ENCODE data around the gene ARF1. TPM values are rescaled to one million over a fixed set of nuclear protein-coding genes. Genes with fewer than 3 reads are reported as not detected.

The ARF1 gene
- total and polyA plus RNA-seq, 2 of the 8 experiments (the other 6 are each of a cell fraction or from before 2014, with no cell fraction given) = 265 to 471 TPM

DNA sequence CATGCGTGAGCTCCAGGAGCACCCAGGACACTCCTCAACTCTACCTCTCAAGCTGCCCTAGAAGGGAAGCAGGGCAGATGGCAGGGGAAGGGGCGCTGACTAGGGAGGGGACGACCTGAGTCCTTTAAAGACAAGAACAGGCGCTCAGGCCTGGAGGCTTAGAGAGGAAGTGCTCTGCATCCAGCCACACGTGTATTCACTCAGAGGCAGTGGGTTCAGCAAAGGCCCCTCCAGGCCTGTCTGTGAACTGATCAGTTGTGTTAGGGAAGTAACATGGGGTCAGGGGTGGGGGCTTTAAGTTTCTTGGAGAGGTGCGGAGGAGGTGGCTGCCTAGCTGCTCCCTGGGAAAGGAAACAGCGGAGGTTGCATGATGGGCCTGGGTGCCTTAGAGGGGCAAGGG is 37.1 kb upstream of the ARF1 start:
- H2BK5ac ChIP-seq (ENCODE audit: low read depth, low read length) = no peak overlapping the region; the same call in 1 of the 2 replicates
- no peak overlapping the region for H3K4me3 ChIP-seq (ENCODE audit: extremely low read depth in 1 of 4, insufficient read depth in 2 of 4, low read depth in 3 of 4, low read length in 4 of 4)
- H4K91ac ChIP-seq (replicated peaks; ENCODE audit: insufficient read length, low read length) = peak overlapping the region; percentile 66
- H3K18ac ChIP-seq (ENCODE audit: extremely low read depth, low read length) = no peak overlapping the region
- no peak overlapping the region for H2AFZ ChIP-seq (ENCODE audit: low read length)
- peaks cover 2 to 29% (median 16%) of the 10 kb centered on the region in 4 experiments for H3K27me3 ChIP-seq (replicated peaks in 1 of 4; ENCODE audit: control insufficient read depth in 3 of 4, extremely low read depth in 1 of 4, insufficient read depth in 3 of 4, low read length in 3 of 4)
- H2BK20ac ChIP-seq (ENCODE audit: low read length) = no peak overlapping the region
- no peak overlapping the region for H3K56ac ChIP-seq (replicated peaks; ENCODE audit: insufficient read length, low read depth, low read length)
- H3K79me1 ChIP-seq (ENCODE audit: low read depth, low read length) = no peaks in the 10 kb centered on the region
- H3K4me2 ChIP-seq (ENCODE audit: insufficient read depth in 1 of 2, low read depth in 2 of 2, low read length in 2 of 2) = no peak overlapping the region
- 67% methylated on average over 7 of the region's 7 CpGs; no CpG with 5 or more reads in 1 of the 2 experiments for WGBS, 2 experiments (ENCODE audit: extremely low coverage in 1 of 2, insufficient coverage in 1 of 2, insufficient read length in 1 of 2, insufficient replicate concordance in 2 of 2, low coverage in 1 of 2, low lambda C conversion rate in 2 of 2, missing lambda C conversion rate in 1 of 2)
- H3K9ac ChIP-seq (replicated peaks in 1 of 4; ENCODE audit: extremely low read depth in 1 of 4, low read depth in 3 of 4, low read length in 3 of 4) = no peak overlapping the region
- no peak overlapping the region for H3K4ac ChIP-seq (replicated peaks; ENCODE audit: insufficient read length, low read depth, low read length)
- no peak overlapping the region for H2BK12ac ChIP-seq (ENCODE audit: low read depth, low read length)
- H4K8ac ChIP-seq (ENCODE audit: extremely low read depth, insufficient read depth, low read length) = no peak overlapping the region
- peaks cover 2 to 14% of the 10 kb centered on the region in 2 experiments for H4K20me1 ChIP-seq (replicated peaks in 1 of 2; ENCODE audit: control insufficient read depth in 1 of 2, insufficient read depth in 2 of 2, low read length in 2 of 2)
- H3K79me2 ChIP-seq (ENCODE audit: control insufficient read depth in 1 of 2, insufficient read depth in 2 of 2, low read length in 2 of 2) = no peaks in the 10 kb centered on the region
- POLR2A ChIA-PET (ENCODE audit: partially characterized antibody) = interaction anchor here (1.2 kb wide), 1 partner anchor 14 kb away, joined by 4 read pairs; no protein-coding TSS in a partner anchor
- H3K14ac ChIP-seq (ENCODE audit: insufficient read length) = no peak overlapping the region
- FAIRE-seq = no peak
- H3K23me2 ChIP-seq (ENCODE audit: low read depth, low read length) = peaks cover 22% of the 10 kb centered on the region
- H3K9me3 ChIP-seq (ENCODE audit: insufficient read depth in 2 of 2, low read depth in 1 of 2, low read length in 1 of 2) = no peaks in the 10 kb centered on the region
- no peak overlapping the region for H3K23ac ChIP-seq (ENCODE audit: insufficient read length)
- H4K5ac ChIP-seq (ENCODE audit: insufficient read length, low read depth, low read length) = no peak overlapping the region
- CTCF ChIA-PET (ENCODE audit: partially characterized antibody) = interaction anchor here (0.9 to 2.2 kb wide), 6 partner anchors 16 to 46 kb away, joined by 3 to 9 read pairs (median 4); no protein-coding TSS in a partner anchor
- H2BK15ac ChIP-seq (ENCODE audit: low read length) = 0 out of 2 replicates have a peak overlapping the region, but pooled peaks have one; percentile 29
- H3K27ac ChIP-seq (ENCODE audit: low read depth, low read length) = no peak overlapping the region
- H3K36me3 ChIP-seq (ENCODE audit: control insufficient read depth in 2 of 4, insufficient read depth in 4 of 4, low read length in 3 of 4) = no peaks in the 10 kb centered on the region
- peaks cover 0 to 11% (median 3%) of the 10 kb centered on the region in 4 experiments; a peak in 4 of 7 replicates for H3K4me1 ChIP-seq (replicated peaks in 1 of 4; ENCODE audit: control insufficient read depth in 3 of 4, insufficient read depth in 4 of 4, low read length in 3 of 4)
- no peak overlapping the region for H2AK5ac ChIP-seq (ENCODE audit: low read depth, low read length)
- DNase-seq (ENCODE audit: low read depth in 1 of 2, low spot score in 2 of 2) = peak in 1 of 2 experiments; percentile 41
- H2BK120ac ChIP-seq (replicated peaks; ENCODE audit: low read depth, low read length) = no peak overlapping the region
- no peak for TF ChIP-seq SIN3A (conservative IDR thresholded peaks at IDR 0.05 in 1 of 2, IDR thresholded peaks at IDR 0.05 in 1 of 2; ENCODE audit: low read depth in 1 of 2, low read length in 2 of 2)
- TF ChIP-seq TEAD4 (IDR thresholded peaks at IDR 0.05; ENCODE audit: low read depth, low read length) = no peak
- TF ChIP-seq SRF (IDR thresholded peaks at IDR 0.05; ENCODE audit: low read depth, low read length) = no peak
- no peak for TF ChIP-seq JUND (IDR thresholded peaks at IDR 0.05; ENCODE audit: low read length)
- no peak for TF ChIP-seq EZH2 (IDR thresholded peaks at IDR 0.05; ENCODE audit: low read depth, low read length, severe bottlenecking)
- no peak for TF ChIP-seq NANOG (IDR thresholded peaks at IDR 0.05; ENCODE audit: insufficient read depth, low read depth, low read length, poor library complexity, severe bottlenecking)
- TF ChIP-seq, protein P1, sequence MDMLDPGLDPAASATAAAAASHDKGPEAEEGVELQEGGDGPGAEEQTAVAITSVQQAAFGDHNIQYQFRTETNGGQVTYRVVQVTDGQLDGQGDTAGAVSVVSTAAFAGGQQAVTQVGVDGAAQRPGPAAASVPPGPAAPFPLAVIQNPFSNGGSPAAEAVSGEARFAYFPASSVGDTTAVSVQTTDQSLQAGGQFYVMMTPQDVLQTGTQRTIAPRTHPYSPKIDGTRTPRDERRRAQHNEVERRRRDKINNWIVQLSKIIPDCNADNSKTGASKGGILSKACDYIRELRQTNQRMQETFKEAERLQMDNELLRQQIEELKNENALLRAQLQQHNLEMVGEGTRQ (IDR thresholded peaks at IDR 0.05; ENCODE audit: low read length) = no peak
- TF ChIP-seq PHF8 (conservative IDR thresholded peaks at IDR 0.05; ENCODE audit: low read depth, low read length) = no peak
- TF ChIP-seq CBX5 (IDR thresholded peaks at IDR 0.05; ENCODE audit: low read depth, low read length) = no peak
- TF ChIP-seq MAX (IDR thresholded peaks at IDR 0.05) = no peak
- no peak for TF ChIP-seq BRCA1 (IDR thresholded peaks at IDR 0.05; ENCODE audit: low read depth, low read length)
- TF ChIP-seq RXRA (IDR thresholded peaks at IDR 0.05; ENCODE audit: insufficient read depth, low read depth, low read length) = no peak
